H1 (cell line): ENCODE data around the gene CACNB2. TPM values are rescaled to one million over a fixed set of nuclear protein-coding genes. Genes with fewer than 3 reads are reported as not detected.

Experiments
- CTCF ChIA-PET: fragments of 300-600 bp; sonication (Branson Sonifier 250); formaldehyde crosslinking; loops from one replicate; lab custom pipeline; 2021; ENCODE audit not compliant: partially characterized antibody; lab: Charles Lee
- POLR2A ChIA-PET: fragments of 300-600 bp; sonication (Branson Sonifier 250); formaldehyde crosslinking; loops from one replicate; lab custom pipeline; 2021; ENCODE audit warnings: inconsistent platforms; ENCODE audit not compliant: partially characterized antibody; lab: Charles Lee
- DNase-seq, 2 experiments: peaks; one replicate each; pipeline versions ENCODE4 v3.0.0 to v3.0.0-alpha.2; 2010 to 2022; ENCODE audit warnings: low spot score in 2 of 2, low read depth in 1 of 2, mixed read lengths in 1 of 2
- FAIRE-seq: peaks from 2 replicates; lab custom pipeline; 2011; peaks lifted over from hg19 to GRCh38; lab: Jason Lieb, UNC
- H2AFZ ChIP-seq: 2 replicates; pipeline ENCODE4 v1.8.1; 2012; ENCODE audit warnings: low read length, inconsistent platforms
- H2AK5ac ChIP-seq: 2 replicates; pipeline ENCODE4 v1.6.1; 2013; ENCODE audit warnings: low read depth, low read length
- H2BK120ac ChIP-seq: replicated peaks from 2 replicates; pipeline ENCODE3; 2013; ENCODE audit warnings: low read depth, low read length, inconsistent platforms
- H2BK12ac ChIP-seq: 2 replicates; pipeline ENCODE4 v1.6.1; 2013; ENCODE audit warnings: low read depth, low read length
- H2BK15ac ChIP-seq: 2 replicates; pipeline ENCODE4 v1.6.1; 2013; ENCODE audit warnings: low read length
- H2BK20ac ChIP-seq: 2 replicates; pipeline ENCODE4 v1.6.1; 2013; ENCODE audit warnings: low read length
- H2BK5ac ChIP-seq: 2 replicates; pipeline ENCODE4 v1.6.1; 2013; ENCODE audit warnings: low read depth, low read length
- H3K14ac ChIP-seq: 2 replicates; pipeline ENCODE4 v1.6.1; 2013; ENCODE audit warnings: inconsistent platforms; ENCODE audit not compliant: insufficient read length
- H3K18ac ChIP-seq: 2 replicates; pipeline ENCODE4 v1.6.1; 2013; ENCODE audit warnings: low read length; ENCODE audit errors: extremely low read depth
- H3K23ac ChIP-seq: 2 replicates; pipeline ENCODE4 v1.6.1; 2013; ENCODE audit warnings: inconsistent platforms; ENCODE audit not compliant: insufficient read length
- H3K23me2 ChIP-seq: 2 replicates; pipeline ENCODE4 v1.6.1; 2013; ENCODE audit warnings: low read depth, low read length
- H3K27ac ChIP-seq: 2 replicates; pipeline ENCODE4 v1.6.1; 2011; ENCODE audit warnings: low read depth, low read length, inconsistent platforms
- H3K27me3 ChIP-seq, 4 experiments: replicated peaks in 1 of 4; 1 replicate in 1 of 4; 2 replicates in 3 of 4; pipeline versions ENCODE4 v1.6.1 to v1.8.1; 2011 to 2013; ENCODE audit warnings: low read length in 3 of 4, mild to moderate bottlenecking in 3 of 4, inconsistent platforms in 2 of 4, mixed read lengths in 2 of 4, moderate library complexity in 1 of 4; ENCODE audit not compliant: control insufficient read depth in 3 of 4, insufficient read depth in 3 of 4; ENCODE audit errors: extremely low read depth in 1 of 4
- H3K36me3 ChIP-seq, 4 experiments: 2 replicates each; pipeline versions ENCODE4 v1.6.1 to v1.8.1; 2011 to 2013; ENCODE audit warnings: mild to moderate bottlenecking in 4 of 4, low read length in 3 of 4, moderate library complexity in 2 of 4, control low read depth in 1 of 4, inconsistent platforms in 1 of 4; ENCODE audit not compliant: insufficient read depth in 4 of 4, control insufficient read depth in 2 of 4
- H3K4ac ChIP-seq: replicated peaks from 2 replicates; pipeline ENCODE3; 2013; ENCODE audit warnings: low read length, low read depth, mixed read lengths, inconsistent platforms; ENCODE audit not compliant: insufficient read length
- H3K4me1 ChIP-seq, 4 experiments: replicated peaks in 1 of 4; 1 replicate in 1 of 4; 2 replicates in 3 of 4; pipeline versions ENCODE4 v1.6.1 to v1.8.1; 2011 to 2013; ENCODE audit warnings: low read length in 3 of 4, inconsistent platforms in 2 of 4, mixed read lengths in 1 of 4; ENCODE audit not compliant: insufficient read depth in 4 of 4, control insufficient read depth in 3 of 4
- H3K4me2 ChIP-seq, 2 experiments: 2 replicates each; pipeline versions ENCODE4 v1.6.1 to v1.8.1; 2011 to 2013; ENCODE audit warnings: low read depth in 2 of 2, low read length in 2 of 2, control low read depth in 1 of 2, inconsistent platforms in 1 of 2, mild to moderate bottlenecking in 1 of 2; ENCODE audit not compliant: insufficient read depth in 1 of 2
- H3K4me3 ChIP-seq, 4 experiments: fragments of 200-600, 300-600 bp in 1 of 4; sonication (generic), shearing (Covaris generic), sonication (Bioruptor Twin) in 1 of 4; 2 replicates each; pipeline versions ENCODE4 v1.5.1 to v1.8.1; 2011 to 2016; ENCODE audit warnings: low read length in 4 of 4, low read depth in 3 of 4, control low read depth in 2 of 4, inconsistent platforms in 2 of 4, mild to moderate bottlenecking in 2 of 4, mixed read lengths in 1 of 4, moderate library complexity in 1 of 4; ENCODE audit not compliant: insufficient read depth in 2 of 4; ENCODE audit errors: extremely low read depth in 1 of 4
- H3K56ac ChIP-seq: replicated peaks from 2 replicates; pipeline ENCODE3; 2013; ENCODE audit warnings: low read depth, mild to moderate bottlenecking, mixed read lengths, low read length, inconsistent platforms; ENCODE audit not compliant: insufficient read length
- H3K79me1 ChIP-seq: 2 replicates; pipeline ENCODE4 v1.6.1; 2013; ENCODE audit warnings: low read depth, low read length, control low read depth
- H3K79me2 ChIP-seq, 2 experiments: 2 replicates each; pipeline versions ENCODE4 v1.6.1 to v1.8.1; 2012 to 2013; ENCODE audit warnings: low read length in 2 of 2, mild to moderate bottlenecking in 2 of 2, inconsistent platforms in 1 of 2; ENCODE audit not compliant: insufficient read depth in 2 of 2, control insufficient read depth in 1 of 2
- H3K9ac ChIP-seq, 4 experiments: replicated peaks in 1 of 4; 1 replicate in 1 of 4; 2 replicates in 3 of 4; pipeline versions ENCODE4 v1.6.1 to v1.8.1; 2011 to 2013; ENCODE audit warnings: low read depth in 3 of 4, low read length in 3 of 4, control low read depth in 2 of 4, mild to moderate bottlenecking in 2 of 4, moderate library complexity in 2 of 4, inconsistent platforms in 1 of 4; ENCODE audit errors: extremely low read depth in 1 of 4
- H3K9me3 ChIP-seq, 2 experiments: 2 replicates each; pipeline versions ENCODE4 v1.6.1 to v1.8.1; 2012 to 2013; ENCODE audit warnings: mild to moderate bottlenecking in 2 of 2, moderate library complexity in 2 of 2, control low read depth in 1 of 2, inconsistent platforms in 1 of 2, low read depth in 1 of 2, low read length in 1 of 2, mixed read lengths in 1 of 2; ENCODE audit not compliant: insufficient read depth in 2 of 2
- H4K20me1 ChIP-seq, 2 experiments: replicated peaks in 1 of 2; 2 replicates each; pipeline versions ENCODE3 to v1.8.1; 2011 to 2013; ENCODE audit warnings: inconsistent platforms in 2 of 2, low read length in 2 of 2, mild to moderate bottlenecking in 1 of 2; ENCODE audit not compliant: insufficient read depth in 2 of 2, control insufficient read depth in 1 of 2
- H4K5ac ChIP-seq: 2 replicates; pipeline ENCODE4 v1.6.1; 2013; ENCODE audit warnings: low read length, low read depth, mixed read lengths, inconsistent platforms; ENCODE audit not compliant: insufficient read length
- H4K8ac ChIP-seq: 2 replicates; pipeline ENCODE4 v1.8.0; 2013; ENCODE audit warnings: mild to moderate bottlenecking, moderate library complexity, low read length, inconsistent platforms; ENCODE audit not compliant: insufficient read depth; ENCODE audit errors: extremely low read depth
- H4K91ac ChIP-seq: replicated peaks from 2 replicates; pipeline ENCODE3; 2013; ENCODE audit warnings: low read length, mixed read lengths, inconsistent platforms; ENCODE audit not compliant: insufficient read length
- EZH2 ChIP-seq: fragments of 200-600 bp; sonication (generic); IDR thresholded peaks from 2 replicates; pipeline ENCODE4 v1.7.1; 2012; ENCODE audit warnings: low read depth, mild to moderate bottlenecking, moderate library complexity, low read length, inconsistent platforms; ENCODE audit not compliant: severe bottlenecking
- HDAC6 ChIP-seq: IDR thresholded peaks from one replicate; pipeline ENCODE4 v1.7.1; 2012; ENCODE audit warnings: low read depth, mild to moderate bottlenecking, inconsistent platforms, low read length, moderate library complexity
- SIN3A ChIP-seq, 2 experiments: IDR thresholded peaks in 1 of 2; conservative IDR thresholded peaks in 1 of 2; 2 replicates each; pipeline ENCODE4 v1.6.1; 2011 to 2012; ENCODE audit warnings: low read length in 2 of 2, improper control_type of control experiment in 1 of 2, low read depth in 1 of 2, mild to moderate bottlenecking in 1 of 2
- SP1 ChIP-seq: IDR thresholded peaks from 2 replicates; pipeline ENCODE4 v1.6.1; 2011; ENCODE audit warnings: low read depth, low read length
- WGBS, 2 experiments: shearing (Covaris generic) in 1 of 2; methylation state at CpG; one replicate each; pipeline versions ENCODE4 v1.1.6 to v1.1.7; 2013 to 2015; ENCODE audit warnings: low lambda C conversion rate in 2 of 2, mixed read lengths in 2 of 2, inconsistent platforms in 1 of 2, low coverage in 1 of 2, missing lambda C conversion rate in 1 of 2; ENCODE audit not compliant: insufficient replicate concordance in 2 of 2, insufficient coverage in 1 of 2, insufficient read length in 1 of 2; ENCODE audit errors: extremely low coverage in 1 of 2, missing lambda C conversion rate in 1 of 2; 5-methylcytosine and 5-hydroxymethylcytosine counted together
- polyA plus RNA-seq, 7 experiments: library from polyadenylated mRNA; depleted of rRNA in 3 of 7; stranded (reverse) in 5 of 7; unstranded in 2 of 7; fragments of >200 nt in 5 of 7; fragments of 200-250 nt in 2 of 7; gene quantifications; 1 replicate in 5 of 7; 2 replicates in 1 of 7; 4 replicates in 1 of 7; pipeline versions ENCODE4 v1.2.1 to v1.2.3, GENCODE V29; 2011 to 2013; ENCODE audit warnings: missing spikeins in 2 of 7, mixed read lengths in 2 of 7
- total RNA-seq: library from RNA; stranded (reverse); fragmentation: NEBNext Ultra II Directional; extraction: Animal tissue kit (Norgen Biotek cat#: 25700); gene quantifications from 2 replicates; pipeline ENCODE4 v1.2.1, GENCODE V29; 2021
- TF ChIP-seq, protein P1 (sequence below): IDR thresholded peaks from 2 replicates; pipeline ENCODE4 v1.6.1; 2011; ENCODE audit warnings: low read depth, mild to moderate bottlenecking, low read length; ENCODE audit not compliant: insufficient read depth

The CACNB2 gene
- total and polyA plus RNA-seq, 2 of the 8 experiments (the other 6 are each of a cell fraction or from before 2014, with no cell fraction given): 2.4 to 3.2 TPM

DNA sequence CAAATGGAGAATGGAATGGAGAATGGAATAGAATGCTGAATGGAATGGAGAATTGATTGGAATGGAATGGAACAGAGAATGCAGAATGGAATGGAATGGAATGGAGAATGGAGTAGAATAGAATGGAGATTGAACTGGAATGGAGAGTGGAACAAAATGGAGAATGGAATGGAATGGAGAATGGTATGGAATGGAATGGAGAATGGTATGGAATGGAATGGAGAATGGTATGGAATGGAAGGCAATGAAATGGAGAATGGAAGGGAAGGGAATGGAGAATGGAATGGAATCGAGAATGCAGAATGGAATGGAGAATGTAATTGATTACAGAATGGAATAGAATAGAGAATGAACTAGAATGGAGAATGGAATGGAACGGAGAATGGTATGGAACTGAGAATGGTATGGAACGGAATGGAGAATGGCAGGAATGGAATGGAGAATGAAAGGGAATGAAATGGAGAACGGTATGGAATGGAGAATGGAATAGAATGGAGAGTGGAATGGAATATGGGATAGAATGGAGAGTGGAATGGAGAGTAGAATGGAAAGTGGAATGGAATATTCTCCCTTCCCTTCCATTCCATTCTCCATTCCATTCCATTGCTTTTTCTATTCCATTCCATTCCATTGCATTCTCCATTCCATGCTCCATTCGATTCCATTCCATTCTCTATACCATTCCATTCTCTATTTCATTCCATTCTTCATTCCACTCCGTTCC, 422.9 kb downstream of the CACNB2 start:
- Histone ChIP-seq H4K91ac (no peak overlapping the region), H3K9ac (no peak overlapping the region), H3K27ac (no peak overlapping the region), H2BK5ac (no peak overlapping the region), H3K14ac (no peak overlapping the region), H2BK20ac (no peak overlapping the region), H3K4me1 (no peaks in the 10 kb centered on the region), H4K20me1 (no peaks in the 10 kb centered on the region), H3K56ac (no peak overlapping the region), H3K23me2 (peaks cover 72% of the 10 kb centered on the region; the same call in 1 of the 2 replicates), H3K27me3 (no peaks in the 10 kb centered on the region), H4K8ac (no peak overlapping the region), H2BK15ac (no peak overlapping the region), H4K5ac (no peak overlapping the region), H3K36me3 (peaks cover 0 to 18% (median 2%) of the 10 kb centered on the region in 4 experiments; a peak in 2 of 8 replicates), H2AFZ (no peak overlapping the region), H3K79me1 (no peaks in the 10 kb centered on the region), H3K9me3 (peaks cover 0 to 84% of the 10 kb centered on the region in 2 experiments; a peak in 3 of 4 replicates), H3K79me2 (no peaks in the 10 kb centered on the region), H3K18ac (no peak overlapping the region), H3K23ac (no peak overlapping the region), H3K4me2 (no peak overlapping the region), H2BK120ac (no peak overlapping the region), H3K4ac (no peak overlapping the region), H3K4me3 (no peak overlapping the region), H2AK5ac (no peak overlapping the region), H2BK12ac (no peak overlapping the region; the same call in 1 of the 2 replicates)
- no peak for FAIRE-seq
- no peak for DNase-seq
- TF ChIP-seq SIN3A (conservative IDR thresholded peaks at IDR 0.05 in 1 of 2, IDR thresholded peaks at IDR 0.05 in 1 of 2; ENCODE audit: low read depth in 1 of 2, low read length in 2 of 2) (no peak), EZH2 (no peak), HDAC6 (no peak), SP1 (0 out of 2 replicates have a peak, but pooled peaks have one; percentile 21)
- TF ChIP-seq, protein P1, sequence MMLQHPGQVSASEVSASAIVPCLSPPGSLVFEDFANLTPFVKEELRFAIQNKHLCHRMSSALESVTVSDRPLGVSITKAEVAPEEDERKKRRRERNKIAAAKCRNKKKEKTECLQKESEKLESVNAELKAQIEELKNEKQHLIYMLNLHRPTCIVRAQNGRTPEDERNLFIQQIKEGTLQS: no peak
- POLR2A ChIA-PET: no interaction called here
- CTCF ChIA-PET: no interaction called here
- 94 to 100% methylated on average over 6 of the region's 6 CpGs for WGBS, 2 experiments
